COLO668 (cell line): Measurements from ENCODE around the gene ABTB2.

Experiments
- DNase-seq: peaks from one replicate; lab custom pipeline; 2025; ENCODE audit not compliant: unreplicated experiment; lab: John Stamatoyannopoulos, UW

The ABTB2 gene

DNA sequence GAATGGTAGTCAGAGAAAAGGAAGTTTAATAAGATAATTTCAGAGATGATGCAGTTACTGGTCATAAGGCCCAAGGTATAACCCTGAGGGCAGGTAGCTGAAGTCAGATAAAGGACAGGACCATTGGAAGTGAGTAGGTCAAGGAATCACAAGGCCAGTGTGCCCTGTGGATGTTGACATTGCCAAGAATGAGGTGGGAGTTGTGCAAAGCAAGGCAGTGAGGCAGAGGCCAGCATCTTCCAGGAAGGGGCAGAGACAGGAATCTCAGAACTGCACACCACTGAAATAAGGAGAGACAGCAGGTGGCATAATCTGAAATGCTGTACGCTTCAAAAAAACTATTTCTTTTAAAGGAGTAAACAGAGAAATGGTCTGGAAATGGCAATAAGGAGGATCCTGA lies 61.4 kb downstream of the ABTB2 start:
- DNase-seq, result no peak

DNA sequence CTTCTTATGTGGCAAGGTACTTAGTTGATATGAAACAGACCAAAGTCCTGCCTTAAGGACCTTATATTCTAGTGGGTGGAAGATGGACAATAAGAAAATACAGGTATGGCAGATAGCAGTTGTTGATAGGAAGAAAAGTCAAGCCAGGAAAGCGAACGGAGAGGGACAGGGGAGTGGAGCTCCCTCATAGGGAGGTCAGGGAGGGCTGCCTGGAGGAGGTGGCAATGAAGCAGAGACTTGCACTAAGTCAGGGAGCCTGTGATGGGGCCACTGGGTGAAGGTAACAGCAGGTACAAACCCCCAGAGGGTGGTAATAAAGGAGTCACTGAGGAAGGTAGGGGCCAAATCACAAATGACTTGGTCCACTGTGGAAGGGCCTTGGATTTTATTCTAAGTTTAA lies 65.3 kb downstream of the ABTB2 start:
- no peak for DNase-seq

DNA sequence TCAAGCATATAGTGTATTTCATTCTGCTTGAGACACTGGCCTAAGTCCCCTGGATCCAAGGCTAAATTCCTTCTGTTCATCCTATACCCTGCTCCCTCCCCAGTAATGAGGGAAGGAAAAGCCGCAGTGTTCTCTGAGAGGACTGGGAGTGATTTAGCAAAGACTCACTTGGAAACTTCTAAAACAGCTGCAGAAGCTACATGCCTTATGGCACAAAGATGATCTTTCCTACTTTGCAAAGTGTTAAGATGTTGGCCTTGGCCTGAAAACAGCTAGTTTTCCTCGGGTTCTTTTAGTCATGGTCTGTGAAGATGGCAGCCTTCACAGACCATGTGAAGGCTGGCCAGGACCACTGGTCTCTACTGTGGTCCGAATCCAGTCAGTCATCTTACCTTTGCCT lies 65.7 kb downstream of the ABTB2 start:
- no peak for DNase-seq

DNA sequence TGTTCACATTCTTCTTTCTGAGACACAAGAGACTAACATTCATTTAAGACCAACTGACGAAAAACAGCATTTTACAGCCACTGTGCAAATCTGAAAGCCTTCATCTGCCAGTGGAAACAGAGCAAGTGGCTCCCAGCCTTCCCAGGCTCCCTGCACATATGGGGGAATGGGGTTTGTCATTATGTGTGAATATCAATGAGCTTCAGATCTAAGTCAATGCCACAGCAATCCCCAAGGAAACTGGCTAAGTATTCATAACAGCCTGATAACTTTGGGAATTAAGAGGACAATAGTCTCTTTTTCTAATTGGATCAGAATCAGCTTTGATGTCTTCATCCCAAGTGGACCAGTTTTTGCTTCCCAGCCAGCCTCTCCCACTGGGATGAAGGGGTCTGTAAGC lies 66.9 kb downstream of the ABTB2 start:
- DNase-seq, result no peak

DNA sequence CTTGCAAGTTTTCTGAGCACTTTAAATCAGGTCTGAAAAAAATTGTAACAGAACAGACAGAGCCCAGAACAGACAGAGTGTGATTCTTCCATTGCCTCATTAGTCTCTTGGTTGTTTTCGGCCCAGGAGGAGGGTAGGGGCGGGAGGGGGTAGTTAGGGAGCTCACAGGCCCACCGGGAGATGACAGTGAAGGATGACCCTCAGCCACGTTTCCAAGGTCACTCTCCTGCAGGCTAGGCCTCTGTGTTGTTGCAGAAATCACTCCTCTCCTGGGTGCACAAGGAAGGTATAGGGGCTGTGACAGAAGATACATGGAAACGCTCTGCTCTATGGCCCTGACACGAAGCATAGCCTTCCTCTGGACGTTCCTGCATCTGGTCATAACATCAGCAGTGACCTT lies 69.3 kb downstream of the ABTB2 start:
- no peak for DNase-seq

DNA sequence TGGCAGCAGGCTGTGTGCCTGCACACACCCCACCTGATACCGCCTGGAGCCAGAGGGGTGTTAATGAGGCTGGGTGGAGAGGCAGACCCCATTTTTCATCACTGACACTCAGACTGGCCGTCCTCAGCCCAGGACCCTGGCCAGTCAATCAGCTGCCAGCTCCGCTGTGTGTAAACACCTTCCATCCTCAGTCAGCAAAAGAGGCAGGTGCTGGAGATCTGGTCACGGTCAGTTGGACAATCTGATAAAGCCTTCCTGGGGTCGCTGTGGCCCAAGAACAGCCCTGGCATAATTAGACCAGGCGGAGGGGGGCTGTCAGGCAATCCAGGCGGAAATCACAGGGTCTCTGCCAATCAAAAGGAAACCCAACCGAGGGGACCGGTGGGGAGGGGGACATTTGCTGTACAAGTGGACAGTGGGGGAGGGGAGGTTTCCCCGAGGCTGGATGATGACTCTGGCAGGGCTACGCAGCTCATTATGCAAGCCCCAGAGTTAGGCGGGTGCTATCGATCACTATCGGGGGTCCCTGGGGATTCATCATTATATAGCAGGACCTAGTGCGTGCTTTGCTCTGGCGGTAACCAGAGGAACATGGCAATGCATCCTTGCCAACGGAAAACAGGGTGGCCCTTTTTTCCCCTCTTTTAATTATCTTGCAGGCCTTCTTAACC lies 72.9 kb downstream of the ABTB2 start:
- peak; percentile 79 for DNase-seq

DNA sequence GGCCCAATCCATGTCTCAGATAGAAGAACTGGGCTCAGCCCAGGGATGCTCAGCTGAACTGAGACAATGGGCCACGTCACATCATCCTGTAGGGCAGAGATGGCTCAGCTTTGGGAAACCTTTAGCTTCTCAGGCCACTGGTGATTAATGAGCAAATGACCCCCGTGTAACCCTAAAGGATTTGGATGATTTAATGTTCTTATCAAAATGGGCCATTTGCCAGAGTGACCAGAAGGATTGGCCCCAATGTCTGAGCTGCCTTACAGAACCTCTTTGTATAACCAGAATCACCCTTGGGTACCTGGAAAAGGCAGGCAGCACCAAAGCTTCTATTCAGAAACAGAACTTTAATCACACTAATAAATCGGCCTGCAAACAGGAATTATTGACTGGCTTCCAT lies 73.7 kb downstream of the ABTB2 start:
- DNase-seq, result no peak

DNA sequence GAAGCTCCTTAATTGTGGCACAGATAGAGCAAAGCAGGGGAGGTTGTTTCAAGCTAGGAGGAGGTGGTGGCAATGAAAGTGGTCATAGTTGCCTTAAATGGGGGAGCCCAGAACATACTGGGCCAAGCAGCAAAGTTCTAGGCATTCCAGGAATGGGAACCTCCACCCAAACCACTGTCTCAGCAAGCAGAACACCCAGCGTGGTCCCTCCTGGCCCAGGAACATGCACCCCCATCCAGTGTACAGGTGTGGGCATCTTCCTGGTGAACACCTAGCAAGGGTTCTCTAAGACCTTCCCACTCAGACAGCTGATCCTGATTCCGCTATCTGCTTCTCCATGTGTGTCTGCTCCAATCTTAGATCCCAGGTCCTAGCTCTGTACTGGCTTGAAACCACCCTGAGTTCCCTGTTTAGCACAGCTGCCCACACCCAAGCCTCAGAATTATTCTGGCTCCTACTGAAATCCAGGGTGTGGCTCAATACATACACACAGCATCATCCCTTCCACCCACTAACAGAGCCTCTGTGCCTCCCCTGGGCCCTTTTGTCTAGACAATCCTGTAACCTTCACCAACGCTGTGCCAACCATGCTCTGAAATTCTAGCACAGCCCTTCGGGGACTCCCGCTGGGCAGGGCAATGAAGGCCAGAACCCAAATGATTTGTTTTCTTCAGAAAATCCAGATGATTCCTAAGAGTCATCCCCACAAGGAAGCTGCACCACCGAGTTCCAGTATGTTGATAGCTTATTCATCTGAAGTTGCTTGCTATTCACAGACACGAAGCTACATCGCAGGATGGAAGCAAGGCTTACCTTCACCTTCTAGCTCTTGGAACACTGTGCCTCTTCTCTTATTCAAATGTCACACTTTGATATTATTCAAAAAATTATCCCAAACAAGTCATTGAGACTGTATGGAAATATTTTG lies 76.6 kb downstream of the ABTB2 start:
- no peak for DNase-seq

DNA sequence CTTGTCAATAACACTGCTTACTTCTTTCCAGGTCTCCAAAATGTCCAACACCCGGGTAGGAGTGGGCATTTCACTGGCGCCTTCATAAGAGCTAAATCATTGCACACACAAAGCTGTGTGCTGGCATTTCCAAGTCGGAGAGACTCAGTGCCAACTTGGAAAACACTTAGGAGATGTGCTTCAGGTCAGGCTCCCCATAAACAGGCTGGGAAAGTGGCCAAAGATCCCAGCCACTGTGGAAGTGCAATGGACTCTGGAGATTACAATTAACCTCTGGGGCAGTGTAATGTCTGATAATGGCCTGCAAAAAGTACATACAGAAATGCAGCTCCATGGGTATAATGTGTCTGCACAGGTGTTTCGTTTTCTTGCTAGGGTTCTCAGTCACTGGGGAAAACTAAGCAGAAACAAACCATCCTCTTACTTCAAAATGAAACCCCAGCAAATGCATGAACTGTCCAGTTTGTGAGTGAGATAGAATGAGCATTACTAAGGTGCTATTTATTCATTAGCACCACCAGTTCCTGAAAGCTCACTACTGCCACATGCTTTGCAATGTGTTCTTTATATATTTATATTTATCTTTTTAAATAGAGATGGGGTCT lies 79.0 kb downstream of the ABTB2 start:
- DNase-seq, result no peak

DNA sequence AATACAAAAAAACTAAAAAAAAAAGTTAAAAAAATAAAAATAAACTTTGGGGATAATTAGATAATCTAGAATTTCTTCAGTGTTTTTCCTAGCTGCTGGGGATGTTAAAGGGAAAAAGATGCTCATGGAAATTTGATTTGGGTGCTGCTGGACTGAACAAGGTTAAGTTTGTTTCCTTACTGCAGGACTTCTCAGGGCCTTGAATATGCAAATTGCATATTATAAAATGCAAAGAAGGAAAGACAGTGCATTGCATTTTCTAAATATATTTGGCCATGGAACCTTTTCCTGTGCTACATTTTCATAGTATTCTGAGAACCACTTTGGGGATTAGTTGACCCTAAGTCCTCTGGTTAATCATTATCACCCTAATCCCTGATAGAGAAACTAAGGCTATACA lies 79.6 kb downstream of the ABTB2 start:
- no peak for DNase-seq

DNA sequence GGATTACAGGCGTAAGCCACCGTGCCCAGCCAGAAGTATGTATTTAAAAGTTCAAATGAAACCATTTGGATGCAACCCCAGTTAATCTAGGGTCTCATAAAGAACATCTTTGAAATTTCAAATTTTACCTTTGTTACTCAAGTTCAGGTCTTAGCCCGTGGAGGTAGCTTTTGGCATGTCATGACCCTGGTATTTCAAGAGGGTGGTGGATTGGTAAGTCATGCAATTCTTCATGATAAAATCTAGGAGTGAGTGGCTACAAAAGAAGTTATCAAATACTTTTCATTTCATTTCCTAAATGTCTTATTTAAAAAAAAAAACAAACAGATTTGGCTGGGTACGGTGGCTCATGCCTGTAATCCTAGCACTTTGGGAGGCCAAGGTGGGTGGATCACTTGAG lies 80.6 kb downstream of the ABTB2 start:
- DNase-seq, result no peak

DNA sequence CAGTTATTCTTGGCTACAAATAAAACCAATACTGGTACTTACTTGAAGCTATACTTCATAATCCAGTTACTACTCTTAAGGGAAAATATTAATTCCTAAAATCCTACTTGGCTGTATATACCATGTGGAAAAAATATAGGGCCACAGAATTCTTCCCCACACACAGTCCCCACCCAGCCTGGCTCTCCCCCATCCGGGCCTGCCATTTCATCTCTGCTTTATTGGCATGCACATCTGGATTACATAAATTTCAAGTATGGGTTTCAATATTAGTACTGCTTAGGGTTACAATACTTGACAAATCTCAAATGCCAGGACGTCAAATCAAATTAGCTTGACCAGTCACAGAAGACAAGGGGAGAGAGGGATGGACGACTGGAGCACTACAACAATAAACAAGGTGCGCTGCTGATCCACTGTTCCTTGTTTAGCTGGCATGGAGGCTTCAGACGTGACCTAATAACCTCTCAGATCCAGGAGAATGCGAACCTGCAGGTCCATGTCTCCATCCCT lies 81.4 kb downstream of the ABTB2 start:
- no peak for DNase-seq

DNA sequence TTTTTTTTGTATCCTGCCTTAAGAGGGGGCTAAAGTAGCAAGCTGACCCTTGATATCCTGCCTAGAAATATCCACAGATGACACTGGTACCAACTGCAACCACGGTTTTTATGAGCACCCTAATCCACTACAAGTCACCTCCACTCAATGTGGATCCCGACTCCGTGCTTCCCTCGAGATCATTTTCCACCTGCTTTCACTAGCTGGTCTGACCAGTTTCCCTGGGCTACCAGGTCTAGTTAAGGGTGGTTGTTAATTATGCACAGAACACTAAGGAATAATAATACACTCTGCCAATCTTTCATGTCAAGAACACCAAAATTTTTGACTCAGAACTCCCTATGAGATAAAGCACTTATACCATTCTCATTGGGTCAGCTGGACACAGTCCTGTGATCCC lies 82.3 kb downstream of the ABTB2 start:
- DNase-seq, result no peak

DNA sequence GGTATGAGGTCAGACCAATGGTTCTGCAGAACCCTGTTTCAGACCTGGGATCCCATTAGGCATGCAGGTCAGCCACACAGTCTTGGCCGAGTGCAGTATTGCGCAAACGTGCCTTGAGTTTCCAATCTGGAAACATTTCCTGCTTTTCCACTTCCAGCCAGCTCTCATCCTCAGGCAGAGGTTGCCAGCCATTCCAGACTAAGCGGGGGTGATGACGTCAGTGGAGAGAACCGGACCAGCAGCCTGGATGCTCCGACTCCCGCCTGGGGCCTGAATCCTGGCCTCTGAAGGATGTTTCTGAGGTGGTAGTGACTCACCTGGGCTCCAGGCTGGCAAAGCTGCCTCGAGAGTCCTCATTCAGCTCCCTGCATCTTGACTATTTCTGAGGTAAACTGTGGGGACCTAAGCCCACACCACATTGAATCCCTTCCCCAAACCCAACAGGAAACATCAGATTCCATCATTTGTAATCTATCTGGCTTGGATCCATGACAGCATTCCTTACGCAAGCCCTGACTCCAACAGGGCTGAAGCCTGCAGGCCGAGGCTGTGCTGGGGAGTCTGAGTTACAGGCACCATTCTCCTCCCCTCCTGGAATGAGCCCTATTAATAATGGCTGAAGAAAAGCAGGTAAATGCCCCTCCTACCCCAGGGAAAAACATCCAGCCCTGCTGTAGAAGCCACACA lies 83.0 kb downstream of the ABTB2 start:
- DNase-seq, result peak; percentile 37

DNA sequence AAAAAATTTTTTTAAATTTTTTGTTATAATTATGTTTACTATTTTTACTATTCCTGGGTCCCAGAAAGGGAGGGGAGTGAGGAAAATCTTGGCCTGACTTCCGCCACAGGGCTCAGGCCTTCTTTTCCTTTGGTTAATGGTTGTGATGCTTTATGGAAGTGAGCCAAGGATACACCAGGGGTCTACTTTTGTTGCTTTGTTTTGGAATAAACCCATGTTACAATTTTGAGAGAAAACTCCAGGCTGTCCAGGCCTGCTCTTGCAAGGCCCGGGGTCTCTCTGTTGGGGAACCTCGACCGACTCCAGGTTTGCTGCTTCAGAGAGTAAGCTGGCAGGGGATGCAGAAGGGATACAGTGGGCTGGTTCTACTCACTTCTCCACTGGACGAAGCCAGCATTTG lies 84.7 kb downstream of the ABTB2 start:
- no peak for DNase-seq

DNA sequence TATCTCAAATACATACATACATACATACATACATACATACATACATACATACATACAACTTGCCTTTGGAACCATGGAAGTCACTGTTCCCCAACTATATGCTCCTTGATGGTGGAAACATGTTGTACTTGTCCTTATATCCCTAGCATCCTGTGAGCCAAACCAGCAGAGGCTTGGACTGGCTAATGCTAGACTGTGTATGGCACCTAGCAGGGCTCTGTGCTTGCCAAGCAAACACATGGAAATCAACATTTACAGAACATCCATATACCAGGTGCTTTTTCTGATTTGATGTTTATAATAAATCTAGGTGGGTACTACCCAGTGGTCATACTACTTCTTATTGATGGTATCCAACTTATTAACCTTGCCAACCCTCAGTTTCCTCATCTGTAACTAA lies 86.1 kb downstream of the ABTB2 start:
- DNase-seq, result no peak

DNA sequence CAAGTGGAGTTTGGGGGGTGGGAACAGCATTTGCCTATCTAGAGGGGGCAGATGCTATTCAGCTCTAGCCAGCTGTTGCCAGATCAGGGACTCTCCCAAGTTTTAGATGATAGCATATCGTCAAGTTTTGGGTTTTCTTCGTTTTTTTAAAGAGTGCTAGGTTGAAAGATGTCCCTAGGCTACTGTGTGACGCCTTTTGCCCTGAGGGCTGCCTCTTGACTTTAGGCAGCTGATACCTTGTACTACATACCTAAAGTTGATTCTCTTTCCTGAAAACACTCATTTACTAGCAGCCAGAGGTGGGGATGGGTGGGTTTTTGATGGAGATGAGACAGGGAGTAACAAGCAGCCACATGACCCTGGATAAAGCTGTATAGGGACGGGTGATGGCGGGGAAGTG lies 87.1 kb downstream of the ABTB2 start:
- DNase-seq, result no peak

DNA sequence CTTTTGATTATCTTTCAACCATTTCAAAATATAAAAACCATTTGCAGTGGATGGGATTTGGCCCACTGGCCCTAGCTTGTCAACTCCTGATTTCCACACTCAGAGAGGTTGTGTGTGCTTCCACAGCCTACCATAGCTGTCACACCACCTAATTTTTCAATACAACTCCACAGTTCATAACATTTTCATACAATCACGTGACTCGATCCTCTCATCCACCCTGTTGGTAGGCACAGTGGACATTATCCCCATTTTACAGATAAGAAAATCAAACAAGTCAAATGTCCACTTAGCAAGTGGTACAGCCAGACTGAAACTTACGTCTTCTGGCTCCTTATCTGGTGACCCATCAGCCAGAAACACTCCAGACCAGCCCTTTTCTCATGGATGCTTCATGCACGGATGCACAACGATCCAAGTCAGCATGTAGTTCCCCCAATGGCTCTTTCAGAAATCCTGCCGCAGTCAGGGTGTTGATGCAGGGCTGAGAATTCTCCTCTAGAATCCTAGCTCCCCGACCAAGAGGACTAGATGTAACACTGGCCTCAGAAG lies 88.0 kb downstream of the ABTB2 start:
- DNase-seq, result no peak

DNA sequence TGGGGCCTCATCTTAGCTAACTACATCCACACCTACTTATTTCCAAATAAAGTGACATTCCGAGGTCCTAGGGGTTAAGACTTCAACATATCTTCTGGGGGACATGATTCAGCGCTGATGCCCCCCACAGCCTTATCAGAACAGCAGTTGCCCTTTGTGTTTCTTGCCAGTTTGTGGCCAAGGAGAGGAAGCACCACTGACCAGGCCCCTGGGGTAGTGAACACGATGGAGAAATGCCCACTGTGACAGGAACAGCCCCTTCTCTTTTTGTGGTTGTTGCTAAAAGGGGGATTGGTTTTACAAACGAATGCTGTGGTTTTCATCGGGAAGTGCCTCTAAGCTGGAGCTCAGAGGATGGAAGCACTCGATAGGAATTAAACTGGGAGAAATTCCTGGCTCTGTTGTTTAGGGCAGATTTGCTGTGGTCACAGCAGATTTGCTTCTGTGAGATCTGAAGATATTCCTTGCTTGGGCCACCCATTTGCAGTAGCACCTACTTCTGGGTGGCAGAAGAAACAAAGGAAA lies 88.8 kb downstream of the ABTB2 start:
- DNase-seq, result no peak

DNA sequence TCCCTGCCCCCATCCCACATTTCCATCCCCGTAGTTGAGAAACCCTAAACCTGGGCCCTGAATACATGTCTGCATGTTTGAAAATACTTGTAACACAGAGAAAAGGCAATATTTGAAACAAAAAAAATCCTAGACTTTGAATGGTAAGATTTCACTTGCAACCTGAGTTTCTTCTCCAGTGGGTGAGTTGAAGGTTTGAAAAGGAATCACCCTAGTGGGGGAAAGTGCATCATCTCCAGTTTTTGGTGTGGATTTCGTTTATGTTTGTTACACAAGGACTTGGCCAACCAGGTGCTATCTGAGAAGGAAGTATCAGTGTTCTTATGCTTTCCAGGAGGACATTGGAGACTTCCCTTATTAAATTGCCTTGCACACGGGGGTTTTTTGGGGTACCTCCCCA lies 90.4 kb downstream of the ABTB2 start:
- no peak for DNase-seq

DNA sequence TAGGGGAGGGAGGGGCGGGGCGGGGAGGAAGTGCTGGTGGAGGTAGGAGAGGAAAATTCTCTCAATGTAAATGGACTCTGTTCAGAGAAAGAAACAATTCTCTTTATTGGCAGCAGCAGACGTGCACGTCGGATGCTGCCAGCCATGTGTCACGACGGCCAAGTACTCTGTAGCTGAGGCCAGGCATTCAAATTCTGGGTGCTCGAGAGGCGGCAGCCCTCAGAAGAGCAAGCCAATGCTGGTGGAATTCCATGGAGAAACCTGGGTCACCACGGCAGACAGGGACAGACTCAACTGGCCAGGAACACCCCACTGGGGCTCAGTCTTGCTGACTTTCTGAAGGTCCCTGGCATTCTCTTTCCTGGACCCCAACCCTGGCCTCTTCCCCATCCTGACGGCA lies 90.8 kb downstream of the ABTB2 start:
- DNase-seq, result no peak
